Pancreas (tissue), 10 donors: Measurements from ENCODE around the gene CNMD. TPM values are rescaled to one million over a fixed set of nuclear protein-coding genes. Genes with fewer than 3 reads are reported as not detected.

Experiments used
- ATAC-seq, 4 donors: fragments of 200-7000 bp; cut with Tn5 transposase; one replicate each; pipeline versions ENCODE4 v1.8.0 to v1.9.1; 2020; ENCODE audit warnings: mild to moderate bottlenecking in 4 of 4, moderate library complexity in 4 of 4
- DNase-seq, 6 donors: peaks; one replicate each; pipeline ENCODE4 v3.0.0-alpha.2; 2020
- FAIRE-seq: peaks from 2 replicates; lab custom pipeline; 2012; peaks lifted over from hg19 to GRCh38; lab: Jason Lieb, UNC
- H3K27ac ChIP-seq, 4 donors: fragments of 200-600 bp; sonication (generic); 1 replicate in 3 of 4; 2 replicates in 1 of 4; pipeline versions ENCODE4 v1.5.0 to v1.8.0; 2020
- H3K27me3 ChIP-seq, 4 donors: fragments of 200-600 bp; one replicate each; pipeline ENCODE4 v1.8.0; 2021
- H3K36me3 ChIP-seq, 3 donors: fragments of 200-600 bp; sonication (generic) in 1 of 3; one replicate each; pipeline versions ENCODE4 v1.5.0 to v1.8.0; 2020 to 2021
- H3K4me1 ChIP-seq, 3 donors: fragments of 200-600 bp; one replicate each; pipeline ENCODE4 v1.8.0; 2021
- H3K4me3 ChIP-seq, 4 donors: fragments of 200-600 bp; sonication (generic) in 2 of 4; one replicate each; pipeline versions ENCODE4 v1.5.0 to v1.8.0; 2020 to 2021
- H3K9me3 ChIP-seq, 4 donors: fragments of 200-600 bp; one replicate each; pipeline ENCODE4 v1.8.0; 2021
- WGBS, 2 donors: extraction: QIAGEN DNeasy Blood & Tissue Kit; methylation state at CpG; one replicate each; pipeline ENCODE4 v1.1.7; 2013; 5-methylcytosine and 5-hydroxymethylcytosine counted together
- intact Hi-C, 3 donors: fragments of 100-400 bp; cut with DNase I; formaldehyde crosslinking; loops; one replicate each; pipeline versions ENCODE4 v1.11.1 to v1.14.2; 2022
- polyA plus RNA-seq, 2 donors: library from polyadenylated mRNA; stranded (reverse); fragments of 200-250 nt; gene quantifications; one replicate each; pipeline ENCODE4 v1.2.3, GENCODE V29; 2013
- total RNA-seq, 6 donors: library from RNA; stranded (reverse); fragmentation: NEBNext Ultra II Directional in 4 of 6; extraction: Animal tissue kit (Norgen Biotek cat#: 25700) in 4 of 6; gene quantifications; one replicate each; pipeline versions ENCODE4 v1.2.1 to v1.2.4, GENCODE V29; 2021 to 2023
- TF ChIP-seq, protein P1 (sequence below), 4 donors: fragments of 200-600 bp; sonication (generic) in 3 of 4; IDR thresholded peaks; one replicate each; pipeline versions ENCODE4 v1.5.0 to v1.8.0; 2021; ENCODE audit warnings: antibody characterized with exemption in 4 of 4
- donor health status: healthy with polysubstance abuse.
- donor health status: DM: no; HTN: no; CAD: no; lungs with moderate emphysema.
- donor health status: DM: no; HTN: no; CAD: no.
- donor health status: control.
- donor health status: control.
- donor health status: Bipolar disorder and iron deficiency.
- donor health status: DM: yes; HTN: yes; CAD: no.
- donor health status: DM: no; HTN: no; CAD: no.
- donor health status: DM: no; HTN: no; CAD: no.
- donor health status: DM: yes; HTN: yes; CAD: no.

Gene CNMD
- total and polyA plus RNA-seq, 8 donors = 0.19 to 3.7 (median 0.30) TPM; not detected in 2

DNA sequence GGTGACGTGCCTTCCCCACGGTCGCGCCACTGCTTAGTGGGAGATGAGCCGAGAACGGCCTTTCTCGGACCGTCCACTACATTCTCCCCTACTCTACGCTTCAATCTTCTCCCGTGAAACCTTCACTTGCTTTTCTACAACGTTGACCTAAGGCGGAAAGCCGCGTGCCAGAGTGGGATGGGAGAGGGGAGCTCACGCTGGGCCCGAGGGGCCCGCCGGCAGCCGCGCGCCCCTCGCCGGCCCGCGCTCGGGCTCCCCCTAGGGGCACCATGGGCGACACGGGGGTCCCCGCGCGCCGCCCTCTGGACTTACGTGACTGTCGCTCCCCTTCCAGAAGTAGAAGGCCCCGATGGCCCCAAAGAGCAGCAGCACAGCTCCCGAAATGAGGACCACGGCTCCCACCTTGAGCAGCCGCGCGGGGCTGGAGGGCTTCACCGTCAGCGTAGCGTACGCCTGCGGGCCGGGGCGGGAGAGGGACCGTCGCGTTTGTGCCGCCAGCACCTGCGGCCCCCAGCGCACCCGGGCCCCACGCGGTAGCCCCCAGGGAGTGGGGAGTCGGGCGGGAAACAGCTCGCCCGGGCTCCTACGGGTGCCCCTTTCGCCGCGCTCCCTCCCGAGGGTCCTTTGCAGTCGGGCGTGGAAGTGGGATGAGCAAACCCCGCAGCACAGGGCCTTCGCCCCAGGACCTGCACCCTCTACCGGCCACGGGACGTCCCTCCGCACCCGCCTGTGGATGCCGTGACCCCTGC lies 727 bp downstream of the CNMD start:
- FAIRE-seq (no peak), ATAC-seq (peak in 3 of 4 donors; percentile 53 to 81 (median 55)), DNase-seq (peak in 2 of 6 donors; percentile 45 to 72)
- Histone ChIP-seq H3K9me3 (no peaks in the 10 kb centered on the region), H3K4me1 (no peaks in the 10 kb centered on the region), H3K27me3 (peaks cover 0 to 12% (median 5%) of the 10 kb centered on the region in 4 donors), H3K27ac (no peak overlapping the region), H3K36me3 (no peaks in the 10 kb centered on the region), H3K4me3 (peak overlapping the region in 2 of 4 donors; percentile 10 to 41)
- intact Hi-C loops = no loop called here
- WGBS, 2 donors = 7% methylated on average over 64 to 75 of the region's 75 CpGs
- TF ChIP-seq, protein P1, sequence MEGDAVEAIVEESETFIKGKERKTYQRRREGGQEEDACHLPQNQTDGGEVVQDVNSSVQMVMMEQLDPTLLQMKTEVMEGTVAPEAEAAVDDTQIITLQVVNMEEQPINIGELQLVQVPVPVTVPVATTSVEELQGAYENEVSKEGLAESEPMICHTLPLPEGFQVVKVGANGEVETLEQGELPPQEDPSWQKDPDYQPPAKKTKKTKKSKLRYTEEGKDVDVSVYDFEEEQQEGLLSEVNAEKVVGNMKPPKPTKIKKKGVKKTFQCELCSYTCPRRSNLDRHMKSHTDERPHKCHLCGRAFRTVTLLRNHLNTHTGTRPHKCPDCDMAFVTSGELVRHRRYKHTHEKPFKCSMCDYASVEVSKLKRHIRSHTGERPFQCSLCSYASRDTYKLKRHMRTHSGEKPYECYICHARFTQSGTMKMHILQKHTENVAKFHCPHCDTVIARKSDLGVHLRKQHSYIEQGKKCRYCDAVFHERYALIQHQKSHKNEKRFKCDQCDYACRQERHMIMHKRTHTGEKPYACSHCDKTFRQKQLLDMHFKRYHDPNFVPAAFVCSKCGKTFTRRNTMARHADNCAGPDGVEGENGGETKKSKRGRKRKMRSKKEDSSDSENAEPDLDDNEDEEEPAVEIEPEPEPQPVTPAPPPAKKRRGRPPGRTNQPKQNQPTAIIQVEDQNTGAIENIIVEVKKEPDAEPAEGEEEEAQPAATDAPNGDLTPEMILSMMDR (IDR thresholded peaks at IDR 0.05) = peak in 1 of 4 donors; percentile 20

DNA sequence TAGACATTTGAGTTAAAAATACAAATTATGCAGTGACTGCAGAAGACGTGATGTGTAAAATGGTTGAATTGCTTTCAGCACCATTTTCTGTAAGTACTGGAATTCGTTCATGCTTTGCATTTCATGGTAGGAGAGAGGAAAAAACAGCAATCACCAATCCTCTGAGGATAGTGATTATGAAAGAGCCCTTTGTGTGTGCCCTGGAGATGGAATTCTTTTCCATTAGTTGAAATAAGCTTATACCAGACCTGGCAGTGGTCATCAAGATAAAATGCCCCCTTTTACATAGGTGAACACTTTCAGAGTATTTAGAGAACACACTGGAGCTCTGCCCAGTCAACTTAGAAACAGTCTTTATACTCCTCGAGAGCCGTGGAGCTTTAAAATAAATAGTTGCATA lies 1.7 kb downstream of the CNMD start:
- WGBS, 2 donors = 53 to 68% methylated on average over 4 of the region's 4 CpGs
- Histone ChIP-seq H3K4me3 (no peak overlapping the region), H3K9me3 (no peaks in the 10 kb centered on the region), H3K4me1 (no peaks in the 10 kb centered on the region), H3K27me3 (peaks cover 0 to 12% (median 5%) of the 10 kb centered on the region in 4 donors), H3K27ac (no peak overlapping the region), H3K36me3 (no peaks in the 10 kb centered on the region)
- intact Hi-C loops = no loop called here
- FAIRE-seq = no peak
- TF ChIP-seq, protein P1 (IDR thresholded peaks at IDR 0.05) = no peak
- ATAC-seq = no peak
- no peak for DNase-seq

DNA sequence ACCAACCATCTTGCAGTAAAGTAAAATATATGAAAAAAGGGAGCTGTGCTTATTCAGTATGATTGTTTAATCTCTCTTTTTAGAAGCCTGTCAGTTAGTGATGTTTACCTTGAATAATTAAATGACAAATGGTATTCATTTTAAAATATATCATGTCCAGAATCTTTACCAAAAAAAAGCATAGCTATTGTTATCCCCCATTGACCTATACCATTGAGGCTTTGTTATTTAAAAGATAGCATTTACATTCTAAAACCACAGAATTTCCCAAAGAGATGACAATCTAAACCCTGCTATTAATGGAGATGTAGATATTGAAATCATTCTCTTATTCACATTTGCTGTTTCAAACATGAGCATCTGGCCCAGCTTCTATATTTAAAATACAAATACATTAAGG lies 2.2 kb downstream of the CNMD start:
- Histone ChIP-seq H3K27ac (no peak overlapping the region), H3K36me3 (no peaks in the 10 kb centered on the region), H3K4me3 (no peak overlapping the region), H3K27me3 (peaks cover 0 to 12% (median 5%) of the 10 kb centered on the region in 4 donors), H3K4me1 (no peaks in the 10 kb centered on the region), H3K9me3 (no peaks in the 10 kb centered on the region)
- no peak for ATAC-seq
- TF ChIP-seq, protein P1 (IDR thresholded peaks at IDR 0.05) = no peak
- no peak for DNase-seq
- intact Hi-C loops = no loop called here
- FAIRE-seq = no peak

DNA sequence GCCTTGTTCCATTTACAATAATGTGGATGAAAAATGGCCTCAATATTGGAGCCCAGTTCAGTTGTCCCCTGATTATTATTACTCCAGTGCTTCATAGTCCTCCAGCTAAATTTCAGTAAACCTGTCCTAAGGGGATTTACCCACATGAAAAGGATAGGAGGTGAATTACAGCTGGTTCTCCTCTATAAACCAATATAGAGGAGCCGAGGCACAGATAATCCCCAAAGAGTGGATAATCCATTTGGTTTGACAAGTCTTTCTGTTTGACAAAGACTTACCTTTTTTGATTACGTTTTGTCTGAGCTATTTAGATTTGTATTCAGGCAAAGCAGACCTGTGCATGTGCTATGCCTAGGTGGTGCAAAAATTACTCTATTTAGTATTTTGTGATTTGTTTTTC lies 2.7 kb downstream of the CNMD start:
- Histone ChIP-seq H3K4me1 (no peaks in the 10 kb centered on the region), H3K9me3 (no peaks in the 10 kb centered on the region), H3K27me3 (peaks cover 0 to 12% (median 5%) of the 10 kb centered on the region in 4 donors), H3K4me3 (no peak overlapping the region), H3K27ac (no peak overlapping the region), H3K36me3 (no peaks in the 10 kb centered on the region)
- FAIRE-seq (no peak), DNase-seq (no peak), ATAC-seq (no peak)
- intact Hi-C loops = no loop called here
- TF ChIP-seq, protein P1 (IDR thresholded peaks at IDR 0.05) = no peak
- 77 to 83% methylated on average over 2 of the region's 2 CpGs for WGBS, 2 donors

DNA sequence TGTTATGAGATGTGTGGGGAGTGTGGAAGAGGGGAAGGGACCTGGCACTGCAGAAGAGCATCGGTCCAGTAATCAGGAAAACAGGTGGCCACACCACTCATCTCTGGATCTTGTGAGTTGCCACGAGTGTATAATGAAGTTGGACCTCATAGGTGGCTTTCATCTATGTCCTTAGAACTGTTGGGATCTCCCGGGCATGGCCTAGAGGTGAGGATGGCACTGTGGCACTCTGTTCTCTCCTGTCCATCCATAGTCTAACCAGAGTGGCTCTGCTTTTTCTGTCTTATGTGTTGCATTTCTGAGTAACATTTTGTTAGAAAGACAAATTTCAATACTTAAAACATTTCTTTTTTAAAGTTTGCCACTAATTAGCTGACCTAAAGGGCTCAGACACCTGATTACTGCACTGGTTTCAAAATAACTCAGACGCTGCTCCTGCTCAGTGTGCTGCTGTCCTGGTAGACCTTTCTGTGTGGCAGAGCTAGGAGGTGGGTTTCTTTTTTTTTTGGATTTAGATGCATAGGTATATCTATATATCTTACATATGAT lies 5.5 kb downstream of the CNMD start:
- peaks cover 0 to 8% (median 2%) of the 10 kb centered on the region in 4 donors for H3K27me3 ChIP-seq
- FAIRE-seq = no peak
- H3K9me3 ChIP-seq = no peaks in the 10 kb centered on the region
- no peak overlapping the region for H3K27ac ChIP-seq
- ATAC-seq = no peak
- H3K4me3 ChIP-seq = no peak overlapping the region
- WGBS, 2 donors = 62 to 68% methylated on average over 4 of the region's 4 CpGs
- H3K36me3 ChIP-seq = no peaks in the 10 kb centered on the region
- intact Hi-C loops = no loop called here
- no peaks in the 10 kb centered on the region for H3K4me1 ChIP-seq
- no peak for DNase-seq
- TF ChIP-seq, protein P1 (IDR thresholded peaks at IDR 0.05) = no peak
